ENCODE data around the gene TCF7L2.

- TF ChIP-seq CTCF (conservative IDR thresholded peaks at IDR 0.05) = peak; percentile 39
- TF ChIP-seq ZFX (IDR thresholded peaks at IDR 0.05) = no peak
These were observed 102.2 kb downstream of the TCF7L2 start for GRCh38 chr10:113052076-113052830.
